ENCODE results near the gene CHCHD6.

CHCHD6 gene

GRCh38 chr3:126900859-126901540 is 197.0 kb downstream of the CHCHD6 start:
- H3K4me1 ChIP-seq (ENCODE audit: control insufficient read depth, insufficient read depth, low read length) = no peaks in the 10 kb centered on the region
- H3K36me3 ChIP-seq (ENCODE audit: control insufficient read depth, insufficient read depth, low read length) = no peaks in the 10 kb centered on the region
- no peaks in the 10 kb centered on the region for H3K27me3 ChIP-seq (ENCODE audit: control insufficient read depth, insufficient read depth, low read length, poor library complexity, severe bottlenecking)
- no peak overlapping the region for H3K27ac ChIP-seq (ENCODE audit: insufficient read depth, low read depth, low read length, poor library complexity, severe bottlenecking)
- H3K9me3 ChIP-seq (ENCODE audit: control insufficient read depth, low read length) = no peaks in the 10 kb centered on the region
- no peak overlapping the region for H3K4me3 ChIP-seq (ENCODE audit: insufficient read depth, low read depth, low read length)
- 94 to 95% methylated on average over 10 of the region's 10 CpGs for WGBS, 2 experiments

GRCh38 chr3:126901631-126902030 is 197.6 kb downstream of the CHCHD6 start:
- 93 to 96% methylated on average over 8 of the region's 8 CpGs for WGBS, 2 experiments
- no peaks in the 10 kb centered on the region for H3K27me3 ChIP-seq (ENCODE audit: control insufficient read depth, insufficient read depth, low read length, poor library complexity, severe bottlenecking)
- H3K36me3 ChIP-seq (ENCODE audit: control insufficient read depth, insufficient read depth, low read length) = no peaks in the 10 kb centered on the region

DNA sequence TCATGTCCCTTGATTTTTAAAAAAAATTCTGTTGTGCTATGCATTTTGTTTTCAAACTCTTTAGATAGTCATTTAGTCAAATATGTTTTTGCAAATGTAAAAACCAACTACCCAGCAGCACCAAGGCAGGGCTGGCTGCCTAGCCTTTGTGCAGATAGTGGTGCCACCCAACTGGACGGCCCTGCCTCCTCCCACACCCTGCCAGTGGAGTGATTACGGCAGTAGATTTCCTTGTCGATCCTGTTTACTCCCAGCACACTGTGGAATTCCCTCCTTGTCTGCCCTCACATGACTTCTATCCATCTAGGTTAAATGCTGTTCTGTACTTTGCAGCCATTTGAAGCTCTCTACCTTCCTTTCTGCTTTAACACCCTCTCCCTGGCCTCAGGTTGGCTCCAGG is 199.5 kb downstream of the CHCHD6 start:
- H3K9me3 ChIP-seq (ENCODE audit: control insufficient read depth, low read length) = no peaks in the 10 kb centered on the region
- H3K27ac ChIP-seq (ENCODE audit: insufficient read depth, low read depth, low read length, poor library complexity, severe bottlenecking) = no peak overlapping the region
- 90% methylated on average over 3 of the region's 3 CpGs for WGBS, 2 experiments
- no peaks in the 10 kb centered on the region for H3K27me3 ChIP-seq (ENCODE audit: control insufficient read depth, insufficient read depth, low read length, poor library complexity, severe bottlenecking)
- no peaks in the 10 kb centered on the region for H3K4me1 ChIP-seq (ENCODE audit: control insufficient read depth, insufficient read depth, low read length)
- H3K36me3 ChIP-seq (ENCODE audit: control insufficient read depth, insufficient read depth, low read length) = no peaks in the 10 kb centered on the region
- no peak overlapping the region for H3K4me3 ChIP-seq (ENCODE audit: insufficient read depth, low read depth, low read length)

More at GRCh38 chr3:126901631-126902030, 197.6 kb downstream of the CHCHD6 start:
- Histone ChIP-seq H3K4me3 (ENCODE audit: insufficient read depth, low read depth, low read length) (no peak overlapping the region), H3K9me3 (ENCODE audit: control insufficient read depth, low read length) (no peaks in the 10 kb centered on the region), H3K4me1 (ENCODE audit: control insufficient read depth, insufficient read depth, low read length) (no peaks in the 10 kb centered on the region), H3K27ac (ENCODE audit: insufficient read depth, low read depth, low read length, poor library complexity, severe bottlenecking) (no peak overlapping the region)

- Histone ChIP-seq H3K4me1 (ENCODE audit: control insufficient read depth, insufficient read depth, low read length) (peaks cover 7% of the 10 kb centered on the region), H3K27ac (ENCODE audit: insufficient read depth, low read depth, low read length, poor library complexity, severe bottlenecking) (no peak overlapping the region), H3K9me3 (ENCODE audit: control insufficient read depth, low read length) (no peaks in the 10 kb centered on the region), H3K36me3 (ENCODE audit: control insufficient read depth, insufficient read depth, low read length) (no peaks in the 10 kb centered on the region), H3K4me3 (ENCODE audit: insufficient read depth, low read depth, low read length) (no peak overlapping the region), H3K27me3 (ENCODE audit: control insufficient read depth, insufficient read depth, low read length, poor library complexity, severe bottlenecking) (no peaks in the 10 kb centered on the region)
- WGBS, 2 experiments = 94 to 95% methylated on average over 3 of the region's 3 CpGs
Observed at GRCh38 chr3:126907557-126907956, 203.5 kb downstream of the CHCHD6 start.

DNA sequence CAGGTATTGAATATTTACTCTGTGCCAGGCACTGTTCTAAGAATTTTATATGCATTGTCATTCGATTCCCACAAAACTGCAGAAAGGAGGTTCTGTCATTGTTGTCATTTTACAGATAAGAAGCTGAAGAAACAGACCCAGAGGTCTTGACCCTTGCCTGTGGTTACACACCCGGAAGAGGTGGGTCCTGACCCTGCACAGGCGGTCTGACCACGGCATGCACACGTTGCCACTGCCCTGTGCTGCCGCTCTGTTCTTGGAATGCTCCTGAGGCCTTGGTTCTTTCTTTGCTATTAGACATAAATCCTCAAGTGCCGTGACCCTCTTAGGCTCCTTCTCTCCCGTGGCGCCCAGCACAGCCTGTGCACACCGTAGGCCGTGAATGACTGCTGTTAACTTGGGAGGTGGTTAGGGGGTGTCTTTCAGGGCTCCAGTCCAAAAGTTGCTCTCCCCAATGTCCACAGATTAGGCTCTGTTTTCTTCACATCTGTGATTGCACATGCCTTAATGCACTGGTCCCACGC is 204.8 kb downstream of the CHCHD6 start:
- WGBS, 2 experiments = 94 to 96% methylated on average over 12 of the region's 12 CpGs
- H3K27ac ChIP-seq (ENCODE audit: insufficient read depth, low read depth, low read length, poor library complexity, severe bottlenecking) = no peak overlapping the region
- H3K27me3 ChIP-seq (ENCODE audit: control insufficient read depth, insufficient read depth, low read length, poor library complexity, severe bottlenecking) = no peaks in the 10 kb centered on the region

DNA sequence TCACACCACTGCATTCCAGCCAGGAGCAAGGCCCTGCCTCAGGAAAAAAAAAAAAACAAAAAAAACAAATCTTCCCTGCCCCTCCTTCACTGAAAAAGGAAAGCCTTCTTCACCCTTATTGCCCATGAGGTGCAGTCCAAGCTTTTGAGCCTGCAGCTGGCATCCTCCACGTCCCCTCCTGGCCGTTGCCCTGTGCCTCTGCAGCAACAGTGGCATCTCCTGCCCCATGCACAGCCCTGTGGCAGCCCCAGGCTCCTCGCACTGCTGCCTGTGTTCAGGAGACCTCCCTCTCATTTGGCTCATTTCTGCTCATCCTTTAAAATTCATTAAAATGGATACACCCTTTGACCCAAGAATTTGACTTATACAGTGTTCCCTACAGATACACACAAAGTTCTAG is 206.2 kb downstream of the CHCHD6 start:
- Histone ChIP-seq H3K27ac (ENCODE audit: insufficient read depth, low read depth, low read length, poor library complexity, severe bottlenecking) (no peak overlapping the region), H3K27me3 (ENCODE audit: control insufficient read depth, insufficient read depth, low read length, poor library complexity, severe bottlenecking) (no peaks in the 10 kb centered on the region), H3K9me3 (ENCODE audit: control insufficient read depth, low read length) (no peaks in the 10 kb centered on the region), H3K4me3 (ENCODE audit: insufficient read depth, low read depth, low read length) (no peak overlapping the region), H3K36me3 (ENCODE audit: control insufficient read depth, insufficient read depth, low read length) (no peaks in the 10 kb centered on the region), H3K4me1 (ENCODE audit: control insufficient read depth, insufficient read depth, low read length) (peaks cover 7% of the 10 kb centered on the region)
- 93 to 95% methylated on average over 3 of the region's 3 CpGs for WGBS, 2 experiments

More for the DNA sequence above, 204.8 kb downstream of the CHCHD6 start:
- Histone ChIP-seq H3K9me3 (ENCODE audit: control insufficient read depth, low read length) (no peaks in the 10 kb centered on the region), H3K4me1 (ENCODE audit: control insufficient read depth, insufficient read depth, low read length) (peaks cover 7% of the 10 kb centered on the region), H3K36me3 (ENCODE audit: control insufficient read depth, insufficient read depth, low read length) (no peaks in the 10 kb centered on the region), H3K4me3 (ENCODE audit: insufficient read depth, low read depth, low read length) (no peak overlapping the region)

GRCh38 chr3:126911162-126912026 is 207.4 kb downstream of the CHCHD6 start:
- Histone ChIP-seq H3K4me1 (ENCODE audit: control insufficient read depth, insufficient read depth, low read length) (peaks cover 7% of the 10 kb centered on the region), H3K27me3 (ENCODE audit: control insufficient read depth, insufficient read depth, low read length, poor library complexity, severe bottlenecking) (no peaks in the 10 kb centered on the region), H3K36me3 (ENCODE audit: control insufficient read depth, insufficient read depth, low read length) (no peaks in the 10 kb centered on the region), H3K9me3 (ENCODE audit: control insufficient read depth, low read length) (no peaks in the 10 kb centered on the region), H3K4me3 (ENCODE audit: insufficient read depth, low read depth, low read length) (no peak overlapping the region), H3K27ac (ENCODE audit: insufficient read depth, low read depth, low read length, poor library complexity, severe bottlenecking) (no peak overlapping the region)
- WGBS, 2 experiments = 90 to 92% methylated on average over 15 of the region's 15 CpGs

GRCh38 chr3:126912027-126912422 is 208.0 kb downstream of the CHCHD6 start:
- Histone ChIP-seq H3K27me3 (ENCODE audit: control insufficient read depth, insufficient read depth, low read length, poor library complexity, severe bottlenecking) (no peaks in the 10 kb centered on the region), H3K9me3 (ENCODE audit: control insufficient read depth, low read length) (no peaks in the 10 kb centered on the region), H3K36me3 (ENCODE audit: control insufficient read depth, insufficient read depth, low read length) (no peaks in the 10 kb centered on the region), H3K27ac (ENCODE audit: insufficient read depth, low read depth, low read length, poor library complexity, severe bottlenecking) (no peak overlapping the region), H3K4me3 (ENCODE audit: insufficient read depth, low read depth, low read length) (no peak overlapping the region), H3K4me1 (ENCODE audit: control insufficient read depth, insufficient read depth, low read length) (peaks cover 7% of the 10 kb centered on the region)
- 94 to 95% methylated on average over 9 of the region's 9 CpGs for WGBS, 2 experiments

DNA sequence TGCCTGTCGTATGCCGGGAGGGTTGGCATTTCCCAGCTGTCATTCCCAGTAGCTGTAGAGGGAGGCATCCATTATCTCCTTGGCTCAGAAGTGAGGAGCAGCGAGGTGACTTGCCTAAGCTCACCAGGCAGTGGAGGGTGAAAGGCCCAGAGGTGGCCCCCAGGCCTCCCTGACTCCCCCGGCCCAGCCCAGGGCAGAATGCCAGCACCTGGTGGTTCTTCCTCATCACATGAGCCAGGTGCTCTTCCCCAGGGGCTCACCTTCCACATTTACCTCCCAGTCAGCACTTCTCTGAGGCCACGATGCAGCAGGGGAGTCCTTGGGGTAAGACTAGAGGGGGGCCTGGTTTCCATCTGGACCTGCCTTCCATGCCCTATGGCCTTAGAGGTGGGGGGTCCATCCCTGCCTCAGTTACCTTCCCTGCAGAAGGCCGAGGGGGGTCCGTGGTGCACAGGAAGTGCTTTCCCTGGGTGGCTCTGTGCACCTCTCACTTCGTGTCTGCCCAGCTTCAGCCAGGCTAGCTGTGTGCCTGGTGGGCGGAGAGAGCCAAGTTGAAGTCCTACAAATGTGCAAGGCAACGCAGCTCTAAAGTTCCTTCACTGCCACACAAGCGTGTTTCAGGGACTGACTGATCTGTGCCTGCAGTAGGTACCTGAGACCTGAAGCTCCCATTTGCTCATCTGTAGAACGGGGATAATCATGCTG is 208.6 kb downstream of the CHCHD6 start:
- WGBS, 2 experiments = 93 to 94% methylated on average over 12 of the region's 12 CpGs
- H3K36me3 ChIP-seq (ENCODE audit: control insufficient read depth, insufficient read depth, low read length) = no peaks in the 10 kb centered on the region

DNA sequence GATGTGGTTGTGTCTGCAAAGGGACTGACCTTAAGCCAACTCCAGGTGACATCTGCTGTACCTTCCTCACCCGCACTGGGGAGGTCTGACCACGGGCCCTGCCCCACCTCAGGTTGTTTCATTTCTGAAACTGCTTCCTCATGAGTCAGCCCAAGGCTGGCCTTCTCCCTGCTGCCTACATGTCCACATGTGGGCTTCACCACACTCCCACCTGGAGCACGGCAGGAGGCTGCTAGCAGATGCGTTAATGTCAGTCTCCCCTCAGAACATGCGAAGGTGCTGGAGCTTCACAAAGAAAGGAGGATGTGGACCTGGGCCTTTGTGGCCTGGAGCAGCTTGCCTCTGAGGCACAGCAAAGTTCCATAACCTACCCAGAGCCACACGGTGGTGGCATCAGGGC is 209.5 kb downstream of the CHCHD6 start:
- Histone ChIP-seq H3K4me3 (ENCODE audit: insufficient read depth, low read depth, low read length) (no peak overlapping the region), H3K36me3 (ENCODE audit: control insufficient read depth, insufficient read depth, low read length) (no peaks in the 10 kb centered on the region), H3K4me1 (ENCODE audit: control insufficient read depth, insufficient read depth, low read length) (peaks cover 7% of the 10 kb centered on the region), H3K27ac (ENCODE audit: insufficient read depth, low read depth, low read length, poor library complexity, severe bottlenecking) (no peak overlapping the region), H3K9me3 (ENCODE audit: control insufficient read depth, low read length) (no peaks in the 10 kb centered on the region), H3K27me3 (ENCODE audit: control insufficient read depth, insufficient read depth, low read length, poor library complexity, severe bottlenecking) (no peaks in the 10 kb centered on the region)
- WGBS, 2 experiments = 90 to 91% methylated on average over 6 of the region's 6 CpGs

More for the DNA sequence above, 208.6 kb downstream of the CHCHD6 start:
- H3K9me3 ChIP-seq (ENCODE audit: control insufficient read depth, low read length) = no peaks in the 10 kb centered on the region
- H3K27ac ChIP-seq (ENCODE audit: insufficient read depth, low read depth, low read length, poor library complexity, severe bottlenecking) = no peak overlapping the region
- H3K4me1 ChIP-seq (ENCODE audit: control insufficient read depth, insufficient read depth, low read length) = peaks cover 7% of the 10 kb centered on the region
- no peaks in the 10 kb centered on the region for H3K27me3 ChIP-seq (ENCODE audit: control insufficient read depth, insufficient read depth, low read length, poor library complexity, severe bottlenecking)
- no peak overlapping the region for H3K4me3 ChIP-seq (ENCODE audit: insufficient read depth, low read depth, low read length)

Measured in ectodermal cell (in vitro differentiated cells).